ENCODE measurements around the gene TNFRSF18. TPM values are rescaled to one million over a fixed set of nuclear protein-coding genes. Genes with fewer than 3 reads are reported as not detected.

TNFRSF18 gene
- total and polyA plus RNA-seq, 10 of the 15 experiments (the other 5 are each of a cell fraction or from before 2014, with no cell fraction given): 0.18 to 7.5 (median 1.5) TPM; not detected in 1

- TF ChIP-seq CTCF (IDR thresholded peaks at IDR 0.05 in 2 of 3, conservative IDR thresholded peaks at IDR 0.05 in 1 of 3; ENCODE audit: control insufficient read depth in 2 of 3, extremely low read depth in 1 of 3, insufficient read depth in 1 of 3, low read depth in 3 of 3, low read length in 3 of 3): no peak
- no peak for TF ChIP-seq SP1 (IDR thresholded peaks at IDR 0.05; ENCODE audit: low read depth, low read length)
- TF ChIP-seq TCF12 (IDR thresholded peaks at IDR 0.05; ENCODE audit: low read depth, low read length): no peak
- no peak for TF ChIP-seq SMAD1 (IDR thresholded peaks at IDR 0.05; ENCODE audit: low read depth, partially characterized antibody)
- TF ChIP-seq CBFB (IDR thresholded peaks at IDR 0.05; ENCODE audit: low read depth): no peak
- TF ChIP-seq CHD4 (IDR thresholded peaks at IDR 0.05): no peak
- TF ChIP-seq E2F4 (IDR thresholded peaks at IDR 0.05; ENCODE audit: low read depth, low read length): no peak
- no peak for TF ChIP-seq SPI1 (IDR thresholded peaks at IDR 0.05; ENCODE audit: borderline replicate concordance, insufficient read depth, low read depth, low read length)
Observed at GRCh38 chr1:1167398-1167821, 39.0 kb downstream of the TNFRSF18 start (continued).

DNA sequence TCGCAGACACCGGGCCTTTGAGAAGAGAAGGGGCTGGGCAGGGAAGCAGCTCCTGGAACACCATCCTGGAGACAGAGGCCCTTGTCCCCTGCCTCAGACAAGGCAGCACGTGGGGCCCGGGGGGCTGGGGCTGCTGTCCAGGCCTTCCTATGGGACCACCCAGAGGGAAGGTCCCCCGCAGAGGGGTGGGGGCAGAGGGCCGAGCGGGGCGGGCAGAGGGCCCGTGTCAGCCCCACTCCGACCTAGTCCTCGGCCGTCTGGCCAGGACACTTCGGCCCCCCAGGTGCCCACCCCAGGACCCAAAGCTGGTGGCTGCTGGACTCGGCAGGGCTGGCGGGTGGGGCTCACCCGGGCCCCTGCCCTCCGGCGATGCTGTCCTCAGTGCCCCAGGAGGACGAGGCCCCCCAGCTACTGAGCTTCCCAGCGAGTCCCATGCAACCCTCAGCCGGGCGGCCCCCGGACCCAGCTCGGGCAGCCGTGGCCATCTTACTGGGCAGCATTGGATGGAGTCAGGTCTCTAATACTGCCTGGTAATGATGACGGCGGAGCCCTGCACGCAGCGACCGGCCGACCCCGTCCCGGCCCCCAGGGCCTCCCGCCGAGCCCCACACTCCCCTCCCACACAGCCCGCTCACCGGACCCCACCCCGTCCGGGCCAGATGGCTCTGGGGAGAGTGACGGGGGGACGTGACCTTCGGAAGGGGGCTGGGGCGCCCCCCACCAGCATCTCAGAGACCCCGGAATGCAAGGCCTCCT is 39.6 kb downstream of the TNFRSF18 start:
- WGBS (ENCODE audit: insufficient coverage, insufficient replicate concordance, low lambda C conversion rate, missing lambda C conversion rate): 72% methylated on average over 16 of the region's 44 CpGs
- peaks cover 0 to 3% of the 10 kb centered on the region in 2 experiments; a peak in 3 of 4 replicates for H3K27me3 ChIP-seq (replicated peaks in 1 of 2; ENCODE audit: control insufficient read depth in 2 of 2, insufficient read depth in 2 of 2, low read length in 1 of 2)
- no peak for DNase-seq (ENCODE audit: low read depth, low spot score)
- H3K36me3 ChIP-seq (ENCODE audit: control insufficient read depth in 2 of 2, insufficient read depth in 2 of 2, low read length in 1 of 2): no peaks in the 10 kb centered on the region
- no peaks in the 10 kb centered on the region for H4K20me1 ChIP-seq (ENCODE audit: control insufficient read depth, insufficient read depth)
- no peak overlapping the region for H3K4me3 ChIP-seq
- H3K4me2 ChIP-seq (ENCODE audit: control insufficient read depth, insufficient read depth): no peak overlapping the region
- ChIA-PET RAD21 (ENCODE audit: unreplicated experiment) (no interaction called here), CTCF (no interaction called here), SMC1A (ENCODE audit: uncharacterized antibody, unreplicated experiment) (no interaction called here), POLR2A (no interaction called here)
- no peaks in the 10 kb centered on the region for H3K9me3 ChIP-seq (replicated peaks; ENCODE audit: control insufficient read depth, insufficient read depth, low read length)
- H3K4me1 ChIP-seq (ENCODE audit: control insufficient read depth, insufficient read depth, low read length): peaks cover 15% of the 10 kb centered on the region
- in situ Hi-C loops (cut with MboI) (no loop called here), intact Hi-C loops (cut with micrococcal nuclease; ENCODE audit: unreplicated experiment) (no loop called here)
- FAIRE-seq: no peak
- H3K9ac ChIP-seq (ENCODE audit: control insufficient read depth, insufficient read depth, low read length): no peak overlapping the region
- H3K79me2 ChIP-seq (ENCODE audit: control insufficient read depth, insufficient read depth, low read length): no peaks in the 10 kb centered on the region
- BruUV-seq (replicated peaks): no TSS peak
- ATAC-seq: no peak
- TF ChIP-seq E2F4 (IDR thresholded peaks at IDR 0.05; ENCODE audit: low read depth, low read length) (no peak), RB1 (IDR thresholded peaks at IDR 0.05; ENCODE audit: borderline replicate concordance) (no peak), ATF7 (IDR thresholded peaks at IDR 0.05; ENCODE audit: low read depth) (no peak), PAX8 (IDR thresholded peaks at IDR 0.05) (no peak), FOS (IDR thresholded peaks at IDR 0.05; ENCODE audit: borderline replicate concordance, extremely low read depth, insufficient read length) (no peak)
- no peak overlapping the region for H3K27ac ChIP-seq (ENCODE audit: control insufficient read depth, insufficient read depth)
- no peak overlapping the region for H2AFZ ChIP-seq (ENCODE audit: control insufficient read depth, low read depth, low read length)
